Right lobe of liver (tissue), 6 donors: ENCODE results near the gene WSB1. TPM values are rescaled to one million over a fixed set of nuclear protein-coding genes. Genes with fewer than 3 reads are reported as not detected.
A peak's percentile ranks its signal among the peaks of the same experiment; 100 is the strongest.

Experiments
- ATAC-seq, 4 donors: fragments of 200-7000 bp; cut with Tn5 transposase; one replicate each; pipeline ENCODE4 v1.9.1; 2020; ENCODE audit warnings: mild to moderate bottlenecking in 4 of 4, moderate library complexity in 4 of 4
- DNase-seq, 3 donors: peaks; one replicate each; pipeline ENCODE4 v3.0.0-alpha.2; 2020
- H3K27ac ChIP-seq, 3 donors: fragments of 200-600 bp; one replicate each; pipeline ENCODE4 v1.8.0; 2022
- H3K27me3 ChIP-seq, 2 donors: fragments of 200-600 bp; one replicate each; pipeline ENCODE4 v1.8.0; 2022
- H3K36me3 ChIP-seq, 4 donors: fragments of 200-600 bp; sonication (generic) in 1 of 4; one replicate each; pipeline versions ENCODE4 v1.5.1 to v1.8.0; 2017 to 2022; ENCODE audit warnings: control low read depth in 1 of 4
- H3K4me1 ChIP-seq, 4 donors: fragments of 200-600 bp; sonication (generic) in 1 of 4; one replicate each; pipeline versions ENCODE4 v1.5.1 to v1.8.0; 2017 to 2022; ENCODE audit warnings: control low read depth in 1 of 4
- H3K4me3 ChIP-seq, 3 donors: fragments of 200-600 bp; one replicate each; pipeline ENCODE4 v1.8.0; 2022
- H3K9me3 ChIP-seq, 4 donors: fragments of 200-600 bp; sonication (generic) in 1 of 4; one replicate each; pipeline versions ENCODE4 v1.5.1 to v1.8.0; 2017 to 2022; ENCODE audit warnings: control low read depth in 1 of 4
- CTCF ChIP-seq, 4 donors: fragments of 200-600 bp in 3 of 4; fragments of 450-650 bp in 1 of 4; IDR thresholded peaks; one replicate each; pipeline versions ENCODE4 v1.5.1 to v1.8.0; 2016 to 2022; ENCODE audit warnings: antibody characterized with exemption in 4 of 4, mild to moderate bottlenecking in 2 of 4
- POLR2A ChIP-seq: fragments of 450-650 bp; IDR thresholded peaks from one replicate; pipeline ENCODE4 v1.6.1; 2017; ENCODE audit warnings: antibody characterized with exemption, mild to moderate bottlenecking
- WGBS: methylation state at CpG from one replicate; pipeline ENCODE4 v1.1.6; 2018; ENCODE audit warnings: low coverage, low lambda C conversion rate; ENCODE audit not compliant: insufficient coverage; ENCODE audit errors: missing lambda C conversion rate; 5-methylcytosine and 5-hydroxymethylcytosine counted together
- intact Hi-C, 2 donors: fragments of 100-400 bp; cut with DNase I; formaldehyde crosslinking; loops; one replicate each; pipeline versions ENCODE4 v1.11.2 to v1.14.1; 2022
- long read RNA-seq: library from polyadenylated mRNA; unstranded; transcript quantifications from one replicate; pipeline ENCODE4 v2.0.0, GENCODE V29; 2019
- total RNA-seq, 6 experiments: library from RNA; depleted of rRNA in 2 of 6; stranded (reverse); fragments of >200 nt in 2 of 6; fragmentation: NEBNext Ultra II Directional in 3 of 6; extraction: Animal tissue kit (Norgen Biotek cat#: 25700) in 3 of 6; gene quantifications; one replicate each; pipeline versions ENCODE4 v1.1.0 to v1.2.4, GENCODE V29; 2016 to 2023
- donor health status: DM: no; HTN: yes; CAD: no.
- donor health status: DM: no; HTN: no; CAD: no.
- donor health status: DM: no; HTN: no; CAD: no.
- donor health status: DM: no; HTN: yes; CAD: no.
- donor health status: DM: no; HTN: yes; CAD: no.

The WSB1 gene
- total RNA-seq: 10 to 100 TPM; 28.3 to 97.6 (median 35.0) TPM
- long read RNA-seq: 0 reads

DNA sequence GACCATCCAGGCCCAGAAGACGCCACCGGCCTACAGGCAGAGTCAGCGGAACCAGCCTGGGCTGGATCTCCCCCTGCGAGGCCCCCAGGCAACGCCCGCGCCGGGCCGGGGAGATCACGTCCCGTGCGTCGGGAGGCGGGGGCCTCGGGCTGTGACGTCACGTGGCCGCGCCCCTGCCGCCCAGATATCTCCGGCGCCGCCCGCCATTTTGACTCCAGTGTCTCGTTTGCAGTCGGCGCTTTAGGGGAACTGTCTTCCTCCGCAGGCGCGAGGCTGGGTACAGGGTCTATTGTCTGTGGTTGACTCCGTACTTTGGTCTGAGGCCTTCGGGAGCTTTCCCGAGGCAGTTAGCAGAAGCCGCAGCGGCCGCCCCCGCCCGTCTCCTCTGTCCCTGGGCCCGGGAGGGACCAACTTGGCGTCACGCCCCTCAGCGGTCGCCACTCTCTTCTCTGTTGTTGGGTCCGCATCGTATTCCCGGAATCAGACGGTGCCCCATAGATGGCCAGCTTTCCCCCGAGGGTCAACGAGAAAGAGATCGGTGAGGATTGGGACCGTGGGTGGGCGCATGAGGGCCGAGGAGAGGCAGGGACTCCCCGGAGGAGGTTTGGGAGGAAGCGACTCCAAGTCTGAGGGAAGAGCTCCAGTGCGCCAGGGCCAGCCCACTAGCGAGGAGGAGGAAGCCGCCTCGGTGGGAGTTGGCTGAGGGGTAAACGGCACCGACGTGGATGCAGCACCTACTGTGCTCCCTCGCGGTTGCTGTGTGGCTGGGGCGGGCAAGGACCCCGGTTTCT is at the start of gene WSB1:
TSS of gene WSB1 (plus strand) at position 217 of the 791 bp plus-strand sequence. CDS start at position 499, 282 bp downstream.
- intact Hi-C loops: no loop called here
- TF ChIP-seq CTCF (IDR thresholded peaks at IDR 0.05) (peak in 1 of 4 donors; percentile 9), POLR2A (peak; percentile 97)
- WGBS: under 1% methylated on average over 25 of the region's 66 CpGs
- H3K4me3 ChIP-seq: peak within 1 kb of the TSS; percentile 81 to 86 (median 82)
- ATAC-seq (peak; percentile 89 to 94 (median 92)), DNase-seq (peak; percentile 93 to 95 (median 94))
- H3K9me3 ChIP-seq: no peaks in the 10 kb centered on the region
- peaks cover 0 to 14% (median 2%) of the 10 kb centered on the region in 4 donors for H3K4me1 ChIP-seq
- H3K36me3 ChIP-seq: no peaks in the 10 kb centered on the region
- H3K27me3 ChIP-seq: no peaks in the 10 kb centered on the region
- peak within 1 kb of the TSS; percentile 96 to 99 (median 96) for H3K27ac ChIP-seq

DNA sequence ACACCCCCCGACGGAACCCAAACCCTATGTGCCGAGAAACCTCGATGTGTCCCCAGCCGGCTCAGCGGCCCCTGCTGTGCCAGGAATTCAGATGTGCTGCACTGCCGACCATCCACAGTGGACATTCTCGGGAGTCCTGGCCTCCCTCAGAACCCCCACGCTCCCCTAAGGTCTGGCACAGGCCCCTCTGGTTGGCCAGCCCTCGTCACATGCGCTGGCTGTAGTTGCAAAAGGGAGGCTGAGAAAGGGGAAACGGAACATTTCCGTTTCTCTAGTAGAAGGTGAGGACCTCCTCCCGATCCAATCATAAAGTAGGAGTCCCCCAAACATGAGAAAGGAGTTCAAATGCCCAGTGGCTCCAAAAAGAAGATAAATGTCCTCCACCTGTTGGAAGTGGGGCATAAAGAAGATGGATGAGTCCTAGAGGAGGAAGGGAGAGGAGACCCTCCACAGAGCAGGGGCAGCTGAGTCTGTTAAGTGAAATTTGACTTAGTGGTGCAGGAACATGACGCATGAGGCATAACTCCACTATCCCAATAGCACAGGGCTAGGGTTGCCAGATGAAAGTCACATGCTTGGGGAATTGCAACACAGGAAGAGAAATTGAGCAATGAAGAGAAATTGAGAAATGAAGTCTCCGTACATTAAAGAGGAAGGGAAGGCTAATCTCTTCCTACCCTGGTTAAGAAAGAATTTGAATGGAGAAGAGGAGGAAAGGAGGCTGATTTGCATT is 49.3 kb upstream of the WSB1 start:
- H3K9me3 ChIP-seq: no peaks in the 10 kb centered on the region
- no peaks in the 10 kb centered on the region for H3K36me3 ChIP-seq
- DNase-seq: peak; percentile 55 to 74 (median 68)
- H3K4me1 ChIP-seq: peaks cover 0 to 38% (median 26%) of the 10 kb centered on the region in 4 donors
- 13% methylated on average over 6 of the region's 16 CpGs for WGBS
- peak overlapping the region; percentile 79 to 85 (median 85) for H3K27ac ChIP-seq
- peak; percentile 69 to 79 (median 76) for ATAC-seq
- H3K27me3 ChIP-seq: no peaks in the 10 kb centered on the region
- intact Hi-C loops: loop anchor here (5.0 kb wide), 2 partner anchors 88 to 98 kb away; no protein-coding TSS in a partner anchor
- peak; percentile 51 for TF ChIP-seq POLR2A
- TF ChIP-seq CTCF (IDR thresholded peaks at IDR 0.05): no peak
- peak overlapping the region in 1 of 3 donors; percentile 20 for H3K4me3 ChIP-seq

DNA sequence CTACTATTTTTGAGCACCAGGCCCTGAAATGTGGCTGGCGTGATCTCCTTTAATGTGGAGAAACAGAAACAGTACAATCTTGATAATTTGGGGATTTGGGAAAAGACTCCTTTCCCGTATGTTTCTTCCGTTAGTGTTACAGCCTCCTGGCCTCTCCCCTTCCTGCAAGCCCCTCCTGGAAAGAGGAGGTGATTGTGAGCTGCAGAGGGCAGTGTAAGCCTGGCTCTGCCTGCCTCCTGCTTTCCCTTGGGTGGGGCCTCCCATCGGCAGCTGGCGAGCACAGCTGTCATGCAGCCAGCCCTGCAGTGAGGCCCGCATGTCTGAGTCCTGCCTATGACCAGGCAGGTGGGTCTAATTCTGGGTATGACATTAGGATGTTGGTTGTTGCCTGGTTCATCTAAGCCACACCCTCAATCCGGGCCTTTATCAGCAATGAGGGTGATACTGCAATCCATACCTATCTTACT is 48.7 kb upstream of the WSB1 start:
- Histone ChIP-seq H3K4me1 (peaks cover 0 to 38% (median 26%) of the 10 kb centered on the region in 4 donors), H3K4me3 (peak overlapping the region in 1 of 3 donors; percentile 20), H3K27me3 (no peaks in the 10 kb centered on the region), H3K27ac (peak overlapping the region; percentile 54 to 85 (median 85)), H3K9me3 (no peaks in the 10 kb centered on the region), H3K36me3 (no peaks in the 10 kb centered on the region)
- ATAC-seq (peak; percentile 78 to 81 (median 80)), DNase-seq (peak; percentile 79 to 86 (median 85))
- TF ChIP-seq CTCF (IDR thresholded peaks at IDR 0.05) (peak; percentile 43 to 71 (median 61)), POLR2A (no peak)
- intact Hi-C loops: no loop called here
- WGBS: 2% methylated on average over 6 of the region's 7 CpGs

DNA sequence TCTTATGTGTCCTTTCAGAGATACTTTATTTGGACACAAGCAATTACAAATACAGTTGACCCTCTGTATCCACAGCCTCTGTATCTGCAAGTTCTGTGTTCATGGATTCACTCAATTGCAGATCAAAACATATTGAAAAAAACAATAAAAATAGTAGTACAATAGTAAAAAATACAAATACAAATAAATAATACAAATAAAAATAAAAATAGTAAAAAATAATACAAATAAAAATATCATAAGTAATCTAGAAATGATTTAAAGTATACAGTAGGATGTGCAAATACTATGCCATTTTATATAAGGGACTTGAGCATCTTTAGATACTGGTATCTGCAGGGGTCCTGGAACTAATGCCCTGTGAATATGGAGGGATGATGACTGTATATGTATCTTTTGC is 47.4 kb upstream of the WSB1 start:
- DNase-seq (no peak), ATAC-seq (no peak)
- intact Hi-C loops: no loop called here
- H3K36me3 ChIP-seq: no peaks in the 10 kb centered on the region
- TF ChIP-seq CTCF (IDR thresholded peaks at IDR 0.05): no peak
- TF ChIP-seq POLR2A: no peak
- peaks cover 0 to 38% (median 26%) of the 10 kb centered on the region in 4 donors for H3K4me1 ChIP-seq
- H3K27ac ChIP-seq: peak overlapping the region in 2 of 3 donors; percentile 85
- no peak overlapping the region for H3K4me3 ChIP-seq
- H3K27me3 ChIP-seq: no peaks in the 10 kb centered on the region
- H3K9me3 ChIP-seq: no peaks in the 10 kb centered on the region
